Measurements from ENCODE around the gene SAFB.

DNA sequence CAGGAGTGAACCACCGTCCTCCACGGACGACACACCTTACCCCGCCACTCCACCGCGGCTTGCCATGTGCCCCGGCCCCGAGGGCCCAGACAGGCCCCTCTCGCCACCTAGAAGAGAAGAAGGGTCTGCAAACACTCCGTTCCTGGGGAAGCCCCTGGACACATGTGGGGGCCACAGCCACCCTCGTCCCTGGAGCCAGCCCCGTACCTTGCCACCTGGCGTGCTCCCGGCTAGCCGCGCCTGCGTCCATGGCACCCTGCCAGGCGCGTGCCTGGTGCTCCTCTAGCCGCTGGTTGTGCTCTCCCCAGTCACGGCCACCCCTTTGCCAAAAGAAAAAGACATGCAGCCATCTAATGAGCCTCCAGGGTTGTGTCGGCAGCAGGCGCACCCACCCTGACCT is 35.2 kb upstream of the SAFB start:
- TF ChIP-seq POU2F2 (IDR thresholded peaks at IDR 0.05; ENCODE audit: low read depth, low read length) (no peak), POLR2A (IDR thresholded peaks at IDR 0.05; ENCODE audit: low read depth, low read length) (0 out of 2 replicates have a peak, but pooled peaks have one; percentile 5), POLR2AphosphoS5 (IDR thresholded peaks at IDR 0.05; ENCODE audit: low read depth, low read length) (no peak), TAF1 (IDR thresholded peaks at IDR 0.05; ENCODE audit: low read depth, low read length) (no peak), SPI1 (IDR thresholded peaks at IDR 0.05; ENCODE audit: low read depth, low read length) (no peak)

Measured in GM12891 (cell line).